DOHH2 (cell line): ENCODE results near the gene CHST13.

Source experiments
- EZH2phosphoT487 ChIP-seq: fragments of 200-600 bp; sonication (generic); IDR thresholded peaks from 2 replicates; pipeline ENCODE4 v1.6.1; 2017; ENCODE audit warnings: borderline replicate concordance, mild to moderate bottlenecking, antibody characterized with exemption, low read length, moderate library complexity, mixed read lengths
- TF ChIP-seq, protein P1 (sequence below): fragments of 200-600 bp; sonication (generic); IDR thresholded peaks from one replicate; pipeline ENCODE4 v1.5.1; 2014; ENCODE audit warnings: antibody characterized with exemption, mild to moderate bottlenecking, low read depth, low read length; ENCODE audit not compliant: poor library complexity, severe bottlenecking

DNA sequence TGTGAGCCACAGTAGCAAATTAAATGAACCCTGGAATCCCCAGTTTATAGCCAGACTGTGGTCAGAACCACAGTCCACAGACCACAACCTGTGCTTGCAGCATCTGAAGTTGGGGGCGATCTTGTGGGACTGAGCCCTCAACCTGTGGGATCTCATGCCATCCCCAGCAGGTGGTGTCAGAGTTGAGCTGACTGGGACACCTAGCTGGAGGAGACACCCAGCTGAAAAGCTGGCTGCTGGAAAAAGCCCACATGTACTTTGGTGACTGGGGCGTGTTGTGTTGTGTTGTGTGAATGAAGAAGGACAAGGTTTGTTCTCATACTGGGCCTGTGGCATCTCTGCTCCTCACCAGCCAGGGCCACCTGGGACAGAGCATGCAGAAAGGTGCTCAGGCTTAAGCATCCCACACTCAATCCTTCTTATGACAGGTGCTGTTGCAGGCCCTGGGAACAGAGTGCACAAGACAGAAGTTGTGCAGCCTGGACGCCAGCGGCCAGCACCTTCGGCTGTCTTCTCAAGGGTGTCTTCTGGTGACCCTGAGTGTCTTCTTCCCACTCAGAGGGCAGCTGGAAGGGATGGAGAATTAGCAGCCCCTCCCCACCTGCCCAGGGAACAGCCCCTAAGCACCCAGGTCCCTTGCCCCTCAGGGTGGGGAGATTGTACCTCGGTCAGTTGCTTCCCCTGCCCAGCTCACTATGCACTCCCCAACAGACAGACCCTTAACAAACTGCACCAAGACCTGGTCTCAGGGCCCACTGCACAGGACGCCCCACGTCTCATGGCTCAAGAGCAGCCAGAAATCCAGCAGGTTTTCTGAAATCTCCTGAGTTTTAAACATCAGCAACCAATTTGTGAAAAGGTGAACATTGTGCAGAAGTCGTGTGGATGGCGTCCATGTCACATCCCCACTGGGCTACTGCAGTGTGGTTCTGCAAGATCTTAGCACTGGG is 4.2 kb upstream of the CHST13 start:
- TF ChIP-seq, protein P1, sequence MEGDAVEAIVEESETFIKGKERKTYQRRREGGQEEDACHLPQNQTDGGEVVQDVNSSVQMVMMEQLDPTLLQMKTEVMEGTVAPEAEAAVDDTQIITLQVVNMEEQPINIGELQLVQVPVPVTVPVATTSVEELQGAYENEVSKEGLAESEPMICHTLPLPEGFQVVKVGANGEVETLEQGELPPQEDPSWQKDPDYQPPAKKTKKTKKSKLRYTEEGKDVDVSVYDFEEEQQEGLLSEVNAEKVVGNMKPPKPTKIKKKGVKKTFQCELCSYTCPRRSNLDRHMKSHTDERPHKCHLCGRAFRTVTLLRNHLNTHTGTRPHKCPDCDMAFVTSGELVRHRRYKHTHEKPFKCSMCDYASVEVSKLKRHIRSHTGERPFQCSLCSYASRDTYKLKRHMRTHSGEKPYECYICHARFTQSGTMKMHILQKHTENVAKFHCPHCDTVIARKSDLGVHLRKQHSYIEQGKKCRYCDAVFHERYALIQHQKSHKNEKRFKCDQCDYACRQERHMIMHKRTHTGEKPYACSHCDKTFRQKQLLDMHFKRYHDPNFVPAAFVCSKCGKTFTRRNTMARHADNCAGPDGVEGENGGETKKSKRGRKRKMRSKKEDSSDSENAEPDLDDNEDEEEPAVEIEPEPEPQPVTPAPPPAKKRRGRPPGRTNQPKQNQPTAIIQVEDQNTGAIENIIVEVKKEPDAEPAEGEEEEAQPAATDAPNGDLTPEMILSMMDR, result no peak
- TF ChIP-seq EZH2phosphoT487, result no peak
